Type B pancreatic cell (in vitro differentiated cells): ENCODE results near the gene BMP6. TPM values are rescaled to one million over a fixed set of nuclear protein-coding genes. Genes with fewer than 3 reads are reported as not detected.

Source experiments
- DNase-seq: peaks from one replicate; pipeline ENCODE4 v3.0.0; 2021; ENCODE audit warnings: mixed read lengths; ENCODE audit not compliant: unreplicated experiment; ENCODE audit errors: extremely low spot score
- H3K27ac Mint-ChIP-seq: 2 replicates; pipeline ENCODE4 v1.8.0; 2021; ENCODE audit warnings: mild to moderate bottlenecking, mixed read lengths
- H3K27me3 Mint-ChIP-seq: 2 replicates; pipeline ENCODE4 v1.8.0; 2021; ENCODE audit warnings: mixed read lengths
- H3K36me3 Mint-ChIP-seq: 2 replicates; pipeline ENCODE4 v1.8.0; 2021; ENCODE audit warnings: mixed read lengths
- H3K4me1 Mint-ChIP-seq: one replicate; pipeline ENCODE4 v1.8.0; 2021; ENCODE audit warnings: mixed read lengths; ENCODE audit not compliant: unreplicated experiment
- H3K4me3 Mint-ChIP-seq: 2 replicates; pipeline ENCODE4 v1.8.0; 2021; ENCODE audit warnings: mild to moderate bottlenecking, mixed read lengths
- H3K9me3 Mint-ChIP-seq: 2 replicates; pipeline ENCODE4 v1.8.0; 2021; ENCODE audit warnings: mixed read lengths
- total RNA-seq: library from RNA; stranded (reverse); gene quantifications from 2 replicates; pipeline ENCODE4 v1.2.1, GENCODE V29; 2021; ENCODE audit warnings: low replicate concordance
- TF ChIP-seq, protein P1 (sequence below): fragments of 200-600 bp; sonication (generic); conservative IDR thresholded peaks from 2 replicates; pipeline ENCODE4 v1.5.0; 2021; ENCODE audit warnings: antibody characterized with exemption, mild to moderate bottlenecking

BMP6 gene
- total RNA-seq, 1 donor from 2014 or later: 1.8 TPM

GRCh38 chr6:7902221-7902620 is 176.3 kb downstream of the BMP6 start:
- Mint-ChIP-seq H3K4me1 (peaks cover 16% of the 10 kb centered on the region), H3K9me3 (no peaks in the 10 kb centered on the region), H3K27me3 (no peaks in the 10 kb centered on the region), H3K27ac (no peak overlapping the region), H3K36me3 (peaks cover 48% of the 10 kb centered on the region), H3K4me3 (no peak overlapping the region)
- DNase-seq: no peak
- TF ChIP-seq, protein P1, sequence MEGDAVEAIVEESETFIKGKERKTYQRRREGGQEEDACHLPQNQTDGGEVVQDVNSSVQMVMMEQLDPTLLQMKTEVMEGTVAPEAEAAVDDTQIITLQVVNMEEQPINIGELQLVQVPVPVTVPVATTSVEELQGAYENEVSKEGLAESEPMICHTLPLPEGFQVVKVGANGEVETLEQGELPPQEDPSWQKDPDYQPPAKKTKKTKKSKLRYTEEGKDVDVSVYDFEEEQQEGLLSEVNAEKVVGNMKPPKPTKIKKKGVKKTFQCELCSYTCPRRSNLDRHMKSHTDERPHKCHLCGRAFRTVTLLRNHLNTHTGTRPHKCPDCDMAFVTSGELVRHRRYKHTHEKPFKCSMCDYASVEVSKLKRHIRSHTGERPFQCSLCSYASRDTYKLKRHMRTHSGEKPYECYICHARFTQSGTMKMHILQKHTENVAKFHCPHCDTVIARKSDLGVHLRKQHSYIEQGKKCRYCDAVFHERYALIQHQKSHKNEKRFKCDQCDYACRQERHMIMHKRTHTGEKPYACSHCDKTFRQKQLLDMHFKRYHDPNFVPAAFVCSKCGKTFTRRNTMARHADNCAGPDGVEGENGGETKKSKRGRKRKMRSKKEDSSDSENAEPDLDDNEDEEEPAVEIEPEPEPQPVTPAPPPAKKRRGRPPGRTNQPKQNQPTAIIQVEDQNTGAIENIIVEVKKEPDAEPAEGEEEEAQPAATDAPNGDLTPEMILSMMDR: no peak

DNA sequence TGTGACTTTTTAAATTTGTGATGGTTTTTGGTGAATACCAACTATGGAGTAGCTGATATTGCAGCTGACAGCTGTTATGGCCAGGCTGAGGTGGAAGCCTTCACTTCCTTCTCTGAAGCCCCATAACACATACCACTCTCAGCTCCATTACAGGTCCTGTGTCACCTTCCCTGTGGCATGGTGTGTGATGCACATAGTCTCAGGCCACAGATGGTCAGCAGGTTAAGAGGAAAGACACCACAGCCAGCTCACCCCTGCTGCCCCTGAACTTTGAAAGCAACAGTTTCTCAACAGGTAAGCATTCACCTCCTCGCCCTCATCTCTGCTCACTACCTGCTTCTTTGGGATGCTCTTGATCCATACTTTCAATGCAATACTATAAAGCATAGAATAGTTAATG is 177.0 kb downstream of the BMP6 start:
- H3K36me3 Mint-ChIP-seq: peaks cover 47% of the 10 kb centered on the region
- no peaks in the 10 kb centered on the region for H3K9me3 Mint-ChIP-seq
- no peak overlapping the region for H3K4me3 Mint-ChIP-seq
- no peak overlapping the region for H3K27ac Mint-ChIP-seq
- DNase-seq: no peak
- peaks cover 20% of the 10 kb centered on the region for H3K4me1 Mint-ChIP-seq
- TF ChIP-seq, protein P1: no peak
- no peaks in the 10 kb centered on the region for H3K27me3 Mint-ChIP-seq

DNA sequence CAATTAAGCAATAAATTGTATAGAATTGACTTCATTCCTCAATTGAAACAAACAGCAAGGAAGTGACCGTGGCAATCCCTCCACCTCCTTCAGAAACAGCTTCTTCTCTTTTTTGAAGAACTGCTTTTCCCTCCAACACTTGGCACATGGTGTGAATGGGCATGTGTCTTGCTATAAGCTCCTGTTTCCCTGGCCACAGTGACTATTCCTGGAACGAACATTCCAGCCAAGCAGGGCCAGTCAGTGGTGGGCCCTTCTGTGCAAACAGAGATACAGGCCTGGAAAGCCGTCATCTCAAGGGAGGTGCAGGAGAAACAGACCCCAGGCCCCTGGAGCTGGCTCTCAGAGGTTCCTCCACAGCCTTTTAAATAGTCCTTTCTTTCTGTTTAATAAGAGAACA is 177.8 kb downstream of the BMP6 start:
- Mint-ChIP-seq H3K9me3 (no peaks in the 10 kb centered on the region), H3K36me3 (peaks cover 39% of the 10 kb centered on the region)

DNA sequence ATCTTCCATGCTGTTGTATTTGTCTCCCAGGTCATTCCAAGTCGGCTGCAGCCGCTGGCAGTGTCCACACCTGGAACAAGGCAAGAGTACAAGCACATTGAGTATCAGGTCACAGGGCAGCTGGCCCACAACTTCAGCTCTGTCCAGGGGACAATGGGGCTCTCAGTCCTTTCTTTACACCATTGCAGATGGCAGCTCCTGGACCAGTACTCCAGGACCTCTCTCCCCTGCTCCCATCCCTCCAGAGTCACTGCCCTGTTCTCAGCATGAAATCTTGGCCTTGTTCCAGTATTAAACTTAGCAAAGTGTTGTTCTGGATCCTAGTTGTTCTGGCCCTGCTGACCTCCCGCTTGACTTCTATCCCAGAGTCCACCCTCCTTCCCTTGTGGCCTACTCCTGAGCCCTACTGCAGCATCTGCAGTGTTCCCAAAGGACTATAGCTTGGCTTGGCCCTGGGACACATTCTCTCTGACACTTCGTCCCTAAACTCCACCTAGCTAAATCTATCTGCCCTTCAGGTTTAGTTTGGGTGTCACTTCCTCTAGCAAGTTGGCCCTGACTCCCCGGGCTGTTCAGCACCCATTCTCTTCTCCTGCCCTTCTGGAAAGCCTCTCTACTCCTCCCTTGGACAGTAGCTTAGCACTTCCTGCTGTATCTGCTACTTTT is 178.9 kb downstream of the BMP6 start:
- H3K9me3 Mint-ChIP-seq: no peaks in the 10 kb centered on the region
- H3K27ac Mint-ChIP-seq: no peak overlapping the region
- no peak for DNase-seq
- TF ChIP-seq, protein P1: no peak
- H3K36me3 Mint-ChIP-seq: peaks cover 36% of the 10 kb centered on the region
- H3K4me1 Mint-ChIP-seq: peaks cover 16% of the 10 kb centered on the region
- no peaks in the 10 kb centered on the region for H3K27me3 Mint-ChIP-seq
- no peak overlapping the region for H3K4me3 Mint-ChIP-seq

More for the DNA sequence above, 177.8 kb downstream of the BMP6 start:
- no peak for DNase-seq
- TF ChIP-seq, protein P1: no peak
- Mint-ChIP-seq H3K4me1 (peaks cover 19% of the 10 kb centered on the region), H3K27ac (no peak overlapping the region), H3K27me3 (no peaks in the 10 kb centered on the region), H3K4me3 (no peak overlapping the region)

DNA sequence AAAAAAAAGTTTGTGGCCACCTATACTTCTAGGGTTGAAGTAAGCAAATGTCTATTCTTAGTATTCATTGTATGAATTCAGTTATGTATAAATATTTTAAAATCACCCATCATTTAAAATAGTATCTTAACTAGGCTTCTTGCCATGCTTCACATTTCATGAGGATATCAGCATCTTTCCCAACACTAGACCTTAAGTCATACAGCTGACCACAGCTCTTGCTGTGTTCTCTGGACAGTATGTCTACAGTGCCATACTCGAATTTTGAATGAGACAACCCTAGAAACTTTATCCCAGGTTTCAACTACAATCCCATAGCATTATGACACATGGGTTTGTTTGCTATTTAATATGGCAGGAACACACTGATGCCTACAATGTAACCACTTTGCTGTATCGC is 179.5 kb downstream of the BMP6 start:
- Mint-ChIP-seq H3K9me3 (no peaks in the 10 kb centered on the region), H3K27ac (no peak overlapping the region), H3K4me1 (peaks cover 12% of the 10 kb centered on the region), H3K27me3 (no peaks in the 10 kb centered on the region), H3K4me3 (no peak overlapping the region), H3K36me3 (peaks cover 32% of the 10 kb centered on the region)
- TF ChIP-seq, protein P1: no peak
- no peak for DNase-seq
